Choroid plexus epithelial cell (primary cell): ENCODE data around the gene LDAH.

Source experiments
- DNase-seq: peaks from one replicate; pipeline ENCODE4 v3.0.0-alpha.2; 2010; ENCODE audit warnings: low read depth
- H3K4me3 ChIP-seq: 2 replicates; pipeline ENCODE4 v1.5.1; 2011; ENCODE audit warnings: low read depth, mild to moderate bottlenecking, control low read depth, low read length, moderate library complexity
- CTCF ChIP-seq: conservative IDR thresholded peaks from 2 replicates; pipeline ENCODE4 v1.5.1; 2011; ENCODE audit warnings: low read depth, mild to moderate bottlenecking, control low read depth, inconsistent platforms, low read length, moderate library complexity

Gene LDAH

GRCh38 chr2:20671736-20672080, 151.2 kb downstream of the LDAH start:
- DNase-seq: no peak
- TF ChIP-seq CTCF: no peak
- H3K4me3 ChIP-seq: no peak overlapping the region

GRCh38 chr2:20671036-20671735, 151.7 kb downstream of the LDAH start:
- TF ChIP-seq CTCF: no peak
- no peak for DNase-seq
- H3K4me3 ChIP-seq: no peak overlapping the region

GRCh38 chr2:20670315-20671035, 152.4 kb downstream of the LDAH start:
- no peak for TF ChIP-seq CTCF
- DNase-seq: no peak
- no peak overlapping the region for H3K4me3 ChIP-seq

- DNase-seq: no peak
- H3K4me3 ChIP-seq: no peak overlapping the region
- no peak for TF ChIP-seq CTCF
Observed at GRCh38 chr2:20669562-20670314, 153.2 kb downstream of the LDAH start.

GRCh38 chr2:20668871-20669475, 153.9 kb downstream of the LDAH start:
- no peak for DNase-seq
- no peak overlapping the region for H3K4me3 ChIP-seq
- TF ChIP-seq CTCF: no peak

GRCh38 chr2:20668451-20668850, 154.4 kb downstream of the LDAH start:
- DNase-seq: no peak
- TF ChIP-seq CTCF: no peak

More at GRCh38 chr2:20668451-20668850, 154.4 kb downstream of the LDAH start:
- H3K4me3 ChIP-seq: no peak overlapping the region
